Liver (tissue), 3 donors: Measurements from ENCODE around the gene TLNRD1.

Experiments used
- TAF1 ChIP-seq: conservative IDR thresholded peaks from 2 replicates; pipeline ENCODE4 v1.6.1; 2016; ENCODE audit warnings: antibody characterized with exemption, mild to moderate bottlenecking
- TF ChIP-seq, protein P1 (sequence below): fragments of 150-350 bp; IDR thresholded peaks from 2 replicates; pipeline ENCODE4 v1.5.1; 2017; ENCODE audit warnings: improper control_type of control experiment, low read depth, low read length; ENCODE audit not compliant: missing input control
- donor health status: healthy.
- donor health status: healthy.

DNA sequence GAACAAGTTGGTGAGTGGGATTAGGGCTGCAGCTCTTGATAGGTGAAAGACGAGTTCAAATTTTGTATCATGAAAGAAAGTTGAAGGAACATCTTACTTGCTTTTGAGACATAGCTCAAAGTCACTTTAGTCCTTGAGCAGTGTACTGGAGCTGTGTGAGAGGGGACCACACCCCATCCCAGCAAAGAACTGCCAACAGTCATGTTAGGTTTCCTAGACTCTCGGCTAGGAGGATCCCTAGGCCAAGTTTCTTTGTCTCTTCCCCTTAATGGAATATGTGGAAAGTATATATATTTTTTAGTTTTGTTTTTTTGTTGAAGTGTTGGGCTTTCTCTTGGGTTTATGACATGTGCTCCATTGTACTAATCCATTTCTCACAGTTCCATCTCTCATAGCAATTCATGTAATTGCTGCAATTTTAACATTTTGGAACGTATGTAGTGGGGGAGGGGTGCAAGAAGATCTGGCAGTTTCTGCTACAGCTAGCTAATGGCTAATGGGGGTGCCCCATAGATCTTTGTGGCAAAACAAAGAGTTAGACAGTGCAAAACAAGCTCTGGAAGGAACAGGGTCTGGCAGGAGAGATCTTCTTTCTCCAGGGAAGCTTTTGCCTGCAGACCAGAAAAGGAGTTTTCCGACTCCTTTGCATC is 25.1 kb downstream of the TLNRD1 start:
- TF ChIP-seq, protein P1, sequence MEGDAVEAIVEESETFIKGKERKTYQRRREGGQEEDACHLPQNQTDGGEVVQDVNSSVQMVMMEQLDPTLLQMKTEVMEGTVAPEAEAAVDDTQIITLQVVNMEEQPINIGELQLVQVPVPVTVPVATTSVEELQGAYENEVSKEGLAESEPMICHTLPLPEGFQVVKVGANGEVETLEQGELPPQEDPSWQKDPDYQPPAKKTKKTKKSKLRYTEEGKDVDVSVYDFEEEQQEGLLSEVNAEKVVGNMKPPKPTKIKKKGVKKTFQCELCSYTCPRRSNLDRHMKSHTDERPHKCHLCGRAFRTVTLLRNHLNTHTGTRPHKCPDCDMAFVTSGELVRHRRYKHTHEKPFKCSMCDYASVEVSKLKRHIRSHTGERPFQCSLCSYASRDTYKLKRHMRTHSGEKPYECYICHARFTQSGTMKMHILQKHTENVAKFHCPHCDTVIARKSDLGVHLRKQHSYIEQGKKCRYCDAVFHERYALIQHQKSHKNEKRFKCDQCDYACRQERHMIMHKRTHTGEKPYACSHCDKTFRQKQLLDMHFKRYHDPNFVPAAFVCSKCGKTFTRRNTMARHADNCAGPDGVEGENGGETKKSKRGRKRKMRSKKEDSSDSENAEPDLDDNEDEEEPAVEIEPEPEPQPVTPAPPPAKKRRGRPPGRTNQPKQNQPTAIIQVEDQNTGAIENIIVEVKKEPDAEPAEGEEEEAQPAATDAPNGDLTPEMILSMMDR, result no peak
- TF ChIP-seq TAF1, result no peak
